ENCODE results near the gene M6PR.

Gene M6PR

DNA sequence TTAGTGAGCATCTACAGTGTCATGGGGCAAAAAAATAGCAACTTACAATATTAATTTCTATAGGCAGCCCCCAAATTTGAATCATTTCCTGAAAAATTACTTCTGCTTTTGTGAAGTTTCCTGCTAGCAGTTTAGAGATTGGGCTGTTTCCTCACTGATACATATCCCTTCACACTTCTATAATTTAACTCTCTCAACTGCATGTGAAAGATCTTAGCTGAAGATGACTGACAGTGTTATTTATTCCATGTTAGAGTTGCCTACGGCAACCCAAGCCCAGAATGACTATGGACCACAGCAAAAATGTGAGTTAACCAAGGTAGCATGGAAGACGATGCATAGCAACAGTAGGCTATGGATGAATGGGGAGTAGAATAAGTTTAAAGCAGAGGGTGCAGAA lies 40.0 kb upstream of the M6PR start, which contains the start of gene KLRG1:
KLRG1 (plus strand) TSS at position 134 of the 400 bp plus-strand sequence; CDS start at position 224, 90 bp downstream.
- in situ Hi-C loops (cut with MboI; ENCODE audit: low pct_unique_long_range_greater_than_20kb, low sequenced_read_pairs, unreplicated experiment) = no loop called here
- no peak for DNase-seq (ENCODE audit: low spot score)
- TF ChIP-seq, protein P1, sequence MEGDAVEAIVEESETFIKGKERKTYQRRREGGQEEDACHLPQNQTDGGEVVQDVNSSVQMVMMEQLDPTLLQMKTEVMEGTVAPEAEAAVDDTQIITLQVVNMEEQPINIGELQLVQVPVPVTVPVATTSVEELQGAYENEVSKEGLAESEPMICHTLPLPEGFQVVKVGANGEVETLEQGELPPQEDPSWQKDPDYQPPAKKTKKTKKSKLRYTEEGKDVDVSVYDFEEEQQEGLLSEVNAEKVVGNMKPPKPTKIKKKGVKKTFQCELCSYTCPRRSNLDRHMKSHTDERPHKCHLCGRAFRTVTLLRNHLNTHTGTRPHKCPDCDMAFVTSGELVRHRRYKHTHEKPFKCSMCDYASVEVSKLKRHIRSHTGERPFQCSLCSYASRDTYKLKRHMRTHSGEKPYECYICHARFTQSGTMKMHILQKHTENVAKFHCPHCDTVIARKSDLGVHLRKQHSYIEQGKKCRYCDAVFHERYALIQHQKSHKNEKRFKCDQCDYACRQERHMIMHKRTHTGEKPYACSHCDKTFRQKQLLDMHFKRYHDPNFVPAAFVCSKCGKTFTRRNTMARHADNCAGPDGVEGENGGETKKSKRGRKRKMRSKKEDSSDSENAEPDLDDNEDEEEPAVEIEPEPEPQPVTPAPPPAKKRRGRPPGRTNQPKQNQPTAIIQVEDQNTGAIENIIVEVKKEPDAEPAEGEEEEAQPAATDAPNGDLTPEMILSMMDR (IDR thresholded peaks at IDR 0.05; ENCODE audit: extremely low read depth, insufficient read depth, missing control alignments) = no peak

DNA sequence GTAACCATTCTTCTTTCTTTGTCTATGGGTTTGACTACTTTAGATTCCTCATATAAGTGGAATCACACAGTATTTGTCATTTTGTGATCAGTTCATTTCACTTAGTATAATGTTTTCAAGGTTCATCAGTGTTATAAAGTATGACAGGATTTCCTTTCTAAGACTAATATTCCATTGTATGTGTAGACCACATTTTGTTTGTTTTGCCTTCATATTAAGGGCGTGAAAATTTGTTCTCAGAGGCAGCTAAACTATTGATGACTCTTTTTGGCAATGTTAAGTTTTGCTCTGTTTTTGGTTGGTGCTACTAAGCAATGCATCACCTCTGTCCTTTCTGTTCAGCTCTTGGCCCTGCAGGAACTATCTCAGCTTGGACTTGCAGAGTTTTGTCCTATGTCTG lies 38.2 kb upstream of the M6PR start:
- TF ChIP-seq, protein P1 (IDR thresholded peaks at IDR 0.05; ENCODE audit: extremely low read depth, insufficient read depth, missing control alignments) = no peak
- in situ Hi-C loops (cut with MboI; ENCODE audit: low pct_unique_long_range_greater_than_20kb, low sequenced_read_pairs, unreplicated experiment) = no loop called here
- no peak for DNase-seq (ENCODE audit: low spot score)

DNA sequence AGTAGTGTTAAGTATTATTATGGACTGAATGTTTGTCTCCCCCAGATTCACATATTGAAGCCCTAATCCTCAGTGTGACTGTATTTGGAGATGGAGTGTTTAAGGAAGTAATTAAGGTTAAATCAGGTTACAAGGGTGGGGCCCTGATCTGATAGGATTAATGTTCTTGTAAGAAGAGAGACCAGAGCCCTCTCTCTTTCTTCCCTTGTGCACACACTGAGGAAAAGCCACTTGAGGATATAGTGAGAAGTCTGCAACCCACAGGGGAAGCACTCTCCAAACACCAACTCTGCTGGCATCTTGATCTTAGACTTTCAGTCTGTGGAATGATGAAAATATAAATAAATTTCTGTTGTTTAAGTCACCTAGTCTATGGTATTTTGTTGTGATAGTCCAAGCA lies 37.7 kb upstream of the M6PR start:
- no peak for DNase-seq (ENCODE audit: low spot score)
- TF ChIP-seq, protein P1 (IDR thresholded peaks at IDR 0.05; ENCODE audit: extremely low read depth, insufficient read depth, missing control alignments) = no peak
- in situ Hi-C loops (cut with MboI; ENCODE audit: low pct_unique_long_range_greater_than_20kb, low sequenced_read_pairs, unreplicated experiment) = no loop called here

DNA sequence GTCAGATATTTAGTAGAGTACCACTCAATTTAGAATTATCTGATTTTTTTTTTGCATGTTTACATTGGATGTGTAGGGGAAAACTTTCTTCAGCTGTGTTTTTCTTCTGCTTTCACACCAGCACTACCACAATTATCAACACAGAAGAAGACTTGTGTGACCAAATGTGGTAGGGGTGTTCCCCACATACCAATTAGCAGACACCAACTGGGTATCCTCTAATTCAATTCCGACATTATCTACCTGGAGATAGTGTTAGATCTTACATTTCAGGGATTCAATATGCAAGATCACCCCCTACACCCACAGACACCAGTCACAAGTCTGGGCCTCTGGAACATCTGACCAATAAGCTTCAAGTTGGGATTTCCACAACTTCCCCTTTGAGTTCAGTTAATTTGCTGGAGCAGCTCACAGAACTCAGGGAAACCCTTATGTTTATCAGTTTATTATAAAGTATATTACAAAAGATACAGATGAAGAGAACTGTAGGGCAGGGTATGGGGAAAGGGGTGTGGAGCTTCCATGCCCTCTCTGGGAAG lies 35.8 kb upstream of the M6PR start:
- DNase-seq (ENCODE audit: low spot score) = no peak
- TF ChIP-seq, protein P1 (IDR thresholded peaks at IDR 0.05; ENCODE audit: extremely low read depth, insufficient read depth, missing control alignments) = no peak
- in situ Hi-C loops (cut with MboI; ENCODE audit: low pct_unique_long_range_greater_than_20kb, low sequenced_read_pairs, unreplicated experiment) = no loop called here

DNA sequence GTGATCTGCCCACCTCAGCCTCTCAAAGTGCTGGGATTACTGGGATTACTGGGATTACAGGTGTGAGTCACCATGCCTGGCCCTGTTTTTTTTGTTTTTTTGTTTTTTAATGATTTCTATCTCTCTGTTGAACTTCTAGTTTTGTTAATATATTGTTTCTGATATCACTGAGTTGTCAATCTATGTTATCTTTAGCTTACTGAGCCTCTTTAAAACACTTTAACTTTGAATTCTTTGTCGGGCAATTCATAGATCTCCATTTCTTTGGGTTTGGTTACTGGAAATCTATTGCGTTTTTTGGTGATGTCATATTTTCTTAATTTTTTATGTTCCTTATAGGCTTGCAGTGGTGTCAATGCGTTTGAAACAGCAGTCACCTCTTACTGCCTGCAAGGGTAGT lies 30.7 kb upstream of the M6PR start:
- no peak for DNase-seq (ENCODE audit: low spot score)
- in situ Hi-C loops (cut with MboI; ENCODE audit: low pct_unique_long_range_greater_than_20kb, low sequenced_read_pairs, unreplicated experiment) = no loop called here

DNA sequence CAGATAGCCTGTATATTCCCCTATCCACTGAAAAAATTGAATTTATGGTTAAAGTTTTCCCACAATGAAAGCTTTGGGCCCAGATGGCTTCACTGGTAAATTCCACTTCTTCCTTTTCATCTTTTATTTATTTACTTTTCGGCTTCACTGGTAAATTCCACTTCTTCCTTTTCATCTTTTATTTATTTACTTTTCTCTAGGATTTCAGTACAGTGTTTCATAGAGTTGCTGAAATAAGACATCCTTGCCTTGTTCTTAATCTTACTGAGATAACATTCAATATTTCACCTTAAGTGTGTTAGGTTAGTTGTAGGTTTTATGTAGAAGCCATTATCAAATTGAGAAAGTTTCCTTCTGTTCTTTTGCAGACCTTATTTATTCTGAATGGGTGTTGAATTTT lies 21.0 kb upstream of the M6PR start:
- TF ChIP-seq, protein P1 (IDR thresholded peaks at IDR 0.05; ENCODE audit: extremely low read depth, insufficient read depth, missing control alignments) = no peak
- DNase-seq (ENCODE audit: low spot score) = no peak
- in situ Hi-C loops (cut with MboI; ENCODE audit: low pct_unique_long_range_greater_than_20kb, low sequenced_read_pairs, unreplicated experiment) = no loop called here

More for the DNA sequence above, 30.7 kb upstream of the M6PR start:
- TF ChIP-seq, protein P1 (IDR thresholded peaks at IDR 0.05; ENCODE audit: extremely low read depth, insufficient read depth, missing control alignments) = no peak

All from GM13977 (cell line).